ELR (cell line): ENCODE results near the gene PLPPR5.

Source experiments
- DNase-seq: peaks from one replicate; pipeline ENCODE4 v3.0.0-alpha.2; 2015; ENCODE audit warnings: low read depth

Gene PLPPR5

GRCh38 chr1:98849969-98850636, 154.6 kb downstream of the PLPPR5 start:
- no peak for DNase-seq

- DNase-seq, result no peak
Observed at GRCh38 chr1:98842241-98842640, 162.4 kb downstream of the PLPPR5 start.
